ENCODE measurements around the gene PLCD3.

DNA sequence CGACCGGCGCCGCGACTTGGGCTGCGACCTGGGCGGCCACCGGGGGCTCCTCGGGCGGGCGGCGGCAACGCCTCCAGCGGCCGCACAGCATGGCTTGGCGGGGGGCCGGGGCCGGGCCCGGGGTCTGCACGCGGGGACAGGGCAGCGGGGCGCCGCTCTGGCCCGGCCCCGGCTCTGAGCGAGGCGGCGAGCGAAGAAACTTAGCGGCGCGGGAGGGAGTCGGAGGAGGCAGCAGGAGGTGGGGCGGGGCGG lies at the start of gene PLCD3:
- TF ChIP-seq SMC3 (IDR thresholded peaks at IDR 0.05; ENCODE audit: low read depth, low read length), result no peak
- no peak for TF ChIP-seq BHLHE40 (IDR thresholded peaks at IDR 0.05; ENCODE audit: low read depth, low read length)
- no peak for TF ChIP-seq CTCF (conservative IDR thresholded peaks at IDR 0.05; ENCODE audit: low read depth, low read length)
- no peak for TF ChIP-seq FOS (IDR thresholded peaks at IDR 0.05; ENCODE audit: low read depth, low read length)
- no peak for TF ChIP-seq POLR2A (IDR thresholded peaks at IDR 0.05; ENCODE audit: low read depth, low read length)
